HL-60 (cell line): Measurements from ENCODE around the gene MAGI2.

Source experiments
- DNase-seq, 2 experiments: peaks; one replicate each; pipeline ENCODE4 v3.0.0-alpha.2; 2010 to 2020; ENCODE audit warnings: low read depth in 1 of 2, low spot score in 1 of 2
- H3K27ac ChIP-seq: fragments of 250-450 bp; sonication (Bioruptor Pico); replicated peaks from 2 replicates; pipeline ENCODE4 v1.5.1; 2020; ENCODE audit warnings: mild to moderate bottlenecking, moderate library complexity
- H3K27me3 ChIP-seq: fragments of 250-450 bp; sonication (Bioruptor Pico); 2 replicates; pipeline ENCODE4 v1.5.1; 2021; ENCODE audit warnings: mild to moderate bottlenecking, moderate library complexity; ENCODE audit not compliant: insufficient read depth, poor library complexity, severe bottlenecking
- H3K4me3 ChIP-seq: replicated peaks from 2 replicates; pipeline ENCODE4 v1.5.1; 2011; ENCODE audit warnings: mild to moderate bottlenecking, control low read depth, low read length; ENCODE audit not compliant: insufficient read depth
- CTCF ChIP-seq: IDR thresholded peaks from one replicate; pipeline ENCODE4 v1.5.1; 2011; ENCODE audit warnings: low read length, control low read depth, inconsistent platforms; ENCODE audit not compliant: insufficient read depth
- GABPA ChIP-seq: IDR thresholded peaks from 2 replicates; pipeline ENCODE4 v1.6.1; 2012; ENCODE audit warnings: low read depth
- POLR2AphosphoS5 ChIP-seq: IDR thresholded peaks from 2 replicates; pipeline ENCODE4 v1.6.1; 2012; ENCODE audit warnings: low read depth
- SPI1 ChIP-seq: IDR thresholded peaks from 2 replicates; pipeline ENCODE4 v1.6.1; 2012; ENCODE audit warnings: low read depth, mild to moderate bottlenecking, borderline replicate concordance
- TF ChIP-seq, protein P1 (sequence below): IDR thresholded peaks from 2 replicates; pipeline ENCODE4 v1.6.1; 2012; ENCODE audit warnings: low read depth; ENCODE audit not compliant: insufficient replicate concordance

Gene MAGI2

GRCh38 chr7:79293655-79294142 is 159.8 kb downstream of the MAGI2 start:
- H3K4me3 ChIP-seq: no peak overlapping the region
- no peak overlapping the region for H3K27ac ChIP-seq
- TF ChIP-seq POLR2AphosphoS5: no peak
- no peak for TF ChIP-seq GABPA
- TF ChIP-seq SPI1: no peak
- TF ChIP-seq CTCF: no peak
- TF ChIP-seq, protein P1, sequence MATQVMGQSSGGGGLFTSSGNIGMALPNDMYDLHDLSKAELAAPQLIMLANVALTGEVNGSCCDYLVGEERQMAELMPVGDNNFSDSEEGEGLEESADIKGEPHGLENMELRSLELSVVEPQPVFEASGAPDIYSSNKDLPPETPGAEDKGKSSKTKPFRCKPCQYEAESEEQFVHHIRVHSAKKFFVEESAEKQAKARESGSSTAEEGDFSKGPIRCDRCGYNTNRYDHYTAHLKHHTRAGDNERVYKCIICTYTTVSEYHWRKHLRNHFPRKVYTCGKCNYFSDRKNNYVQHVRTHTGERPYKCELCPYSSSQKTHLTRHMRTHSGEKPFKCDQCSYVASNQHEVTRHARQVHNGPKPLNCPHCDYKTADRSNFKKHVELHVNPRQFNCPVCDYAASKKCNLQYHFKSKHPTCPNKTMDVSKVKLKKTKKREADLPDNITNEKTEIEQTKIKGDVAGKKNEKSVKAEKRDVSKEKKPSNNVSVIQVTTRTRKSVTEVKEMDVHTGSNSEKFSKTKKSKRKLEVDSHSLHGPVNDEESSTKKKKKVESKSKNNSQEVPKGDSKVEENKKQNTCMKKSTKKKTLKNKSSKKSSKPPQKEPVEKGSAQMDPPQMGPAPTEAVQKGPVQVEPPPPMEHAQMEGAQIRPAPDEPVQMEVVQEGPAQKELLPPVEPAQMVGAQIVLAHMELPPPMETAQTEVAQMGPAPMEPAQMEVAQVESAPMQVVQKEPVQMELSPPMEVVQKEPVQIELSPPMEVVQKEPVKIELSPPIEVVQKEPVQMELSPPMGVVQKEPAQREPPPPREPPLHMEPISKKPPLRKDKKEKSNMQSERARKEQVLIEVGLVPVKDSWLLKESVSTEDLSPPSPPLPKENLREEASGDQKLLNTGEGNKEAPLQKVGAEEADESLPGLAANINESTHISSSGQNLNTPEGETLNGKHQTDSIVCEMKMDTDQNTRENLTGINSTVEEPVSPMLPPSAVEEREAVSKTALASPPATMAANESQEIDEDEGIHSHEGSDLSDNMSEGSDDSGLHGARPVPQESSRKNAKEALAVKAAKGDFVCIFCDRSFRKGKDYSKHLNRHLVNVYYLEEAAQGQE: no peak
- DNase-seq: no peak
- H3K27me3 ChIP-seq: no peaks in the 10 kb centered on the region

- TF ChIP-seq POLR2AphosphoS5 (no peak), CTCF (no peak)
- TF ChIP-seq, protein P1: no peak
- no peak overlapping the region for H3K27ac ChIP-seq
- no peaks in the 10 kb centered on the region for H3K27me3 ChIP-seq
- DNase-seq: no peak
- H3K4me3 ChIP-seq: no peak overlapping the region
Observed at GRCh38 chr7:79292834-79293233, 160.6 kb downstream of the MAGI2 start.

- no peak overlapping the region for H3K4me3 ChIP-seq
- TF ChIP-seq POLR2AphosphoS5 (no peak), CTCF (no peak), GABPA (no peak), SPI1 (no peak)
- TF ChIP-seq, protein P1: no peak
- no peak for DNase-seq
- H3K27ac ChIP-seq: no peak overlapping the region
- no peaks in the 10 kb centered on the region for H3K27me3 ChIP-seq
Observed at GRCh38 chr7:79291498-79291865, 162.0 kb downstream of the MAGI2 start.
